MM.1S (cell line): ENCODE results near the gene TRMU.

ENCODE experiments used
- DNase-seq: peaks from one replicate; pipeline ENCODE4 v3.0.0-alpha.2; 2015
- H2AFZ ChIP-seq: fragments of 300-600 bp; sonication (generic); 2 replicates; pipeline ENCODE4 v1.6.0; 2016; ENCODE audit warnings: antibody characterized with exemption, low read length
- H3F3A ChIP-seq: fragments of 300-600 bp; sonication (generic); 2 replicates; pipeline ENCODE4 v1.6.1; 2016; ENCODE audit warnings: mild to moderate bottlenecking, antibody characterized with exemption, low read length, moderate library complexity, mixed read lengths; ENCODE audit not compliant: insufficient read depth
- H3K27ac ChIP-seq: fragments of 300-600 bp; sonication (generic); 2 replicates; pipeline ENCODE4 v1.5.1; 2016; ENCODE audit warnings: mild to moderate bottlenecking, low read length
- H3K27me3 ChIP-seq: fragments of 300-600 bp; sonication (generic); replicated peaks from 2 replicates; pipeline ENCODE4 v1.6.0; 2016; ENCODE audit warnings: low read length; ENCODE audit not compliant: insufficient read depth
- H3K36me3 ChIP-seq: fragments of 300-600 bp; sonication (generic); replicated peaks from 2 replicates; pipeline ENCODE4 v1.6.1; 2016; ENCODE audit warnings: mild to moderate bottlenecking, low read length, mixed read lengths; ENCODE audit not compliant: insufficient read depth
- H3K4me1 ChIP-seq: fragments of 300-600 bp; sonication (generic); 2 replicates; pipeline ENCODE4 v1.6.1; 2016; ENCODE audit warnings: low read length, mixed read lengths
- H3K4me2 ChIP-seq: fragments of 300-600 bp; sonication (generic); 2 replicates; pipeline ENCODE4 v1.6.0; 2016; ENCODE audit warnings: low read depth, low read length
- H3K4me3 ChIP-seq: fragments of 300-600 bp; sonication (generic); 2 replicates; pipeline ENCODE4 v1.5.1; 2016; ENCODE audit warnings: low read length, mixed read lengths
- H3K79me2 ChIP-seq: fragments of 300-600 bp; sonication (generic); 2 replicates; pipeline ENCODE4 v1.6.1; 2016; ENCODE audit warnings: mixed run types, low read length, mixed read lengths
- H3K9ac ChIP-seq: fragments of 300-600 bp; sonication (generic); 2 replicates; pipeline ENCODE4 v1.6.1; 2016; ENCODE audit warnings: low read length, mixed read lengths
- H3K9me2 ChIP-seq: fragments of 300-600 bp; sonication (generic); replicated peaks from 2 replicates; pipeline ENCODE4 v1.6.1; 2016; ENCODE audit warnings: mild to moderate bottlenecking, low read length, mixed read lengths; ENCODE audit not compliant: insufficient read depth
- H3K9me3 ChIP-seq: fragments of 300-600 bp; sonication (generic); replicated peaks from 2 replicates; pipeline ENCODE4 v1.6.1; 2016; ENCODE audit warnings: mild to moderate bottlenecking, low read length, mixed read lengths; ENCODE audit not compliant: insufficient read depth
- H4K20me1 ChIP-seq: fragments of 300-600 bp; sonication (generic); 2 replicates; pipeline ENCODE4 v1.6.1; 2016; ENCODE audit warnings: mild to moderate bottlenecking, low read length, moderate library complexity, mixed read lengths; ENCODE audit not compliant: insufficient read depth
- EZH2 ChIP-seq: fragments of 300-600 bp; sonication (generic); optimal IDR thresholded peaks from 2 replicates; pipeline ENCODE3; 2017; ENCODE audit warnings: low read depth, mild to moderate bottlenecking, antibody characterized with exemption, low read length, mixed read lengths
- EZH2phosphoT487 ChIP-seq: fragments of 300-600 bp; sonication (generic); IDR thresholded peaks from 2 replicates; pipeline ENCODE4 v1.6.1; 2018; ENCODE audit warnings: antibody characterized with exemption, low read length
- TF ChIP-seq, protein P1 (sequence below): fragments of 300-600 bp; sonication (generic); IDR thresholded peaks from 2 replicates; pipeline ENCODE4 v1.5.1; 2016; ENCODE audit warnings: antibody characterized with exemption, low read length, mixed read lengths

The TRMU gene

DNA sequence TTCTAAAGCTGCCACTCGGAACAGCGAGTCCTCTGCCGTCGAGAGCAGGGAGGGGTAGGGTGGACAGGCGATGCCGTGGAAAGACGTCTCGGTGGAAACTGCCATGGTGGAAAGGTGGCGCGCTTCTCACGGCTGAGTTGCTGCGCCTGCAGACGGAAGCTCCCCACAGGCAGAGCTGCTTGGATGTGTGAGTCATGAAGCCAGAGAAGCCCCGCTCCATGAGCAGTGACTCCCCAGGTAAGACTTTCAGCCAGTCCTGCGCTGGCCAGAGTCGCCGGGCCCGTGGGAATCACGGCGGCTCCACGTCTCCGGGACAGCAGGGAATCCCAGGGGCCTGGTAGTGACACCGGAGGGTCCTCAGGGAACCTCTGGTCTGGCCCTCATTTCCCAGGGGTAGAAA is 4.0 kb upstream of the TRMU start:
- H3K4me3 ChIP-seq: no peak overlapping the region
- TF ChIP-seq EZH2: no peak
- TF ChIP-seq EZH2phosphoT487: no peak
- TF ChIP-seq, protein P1, sequence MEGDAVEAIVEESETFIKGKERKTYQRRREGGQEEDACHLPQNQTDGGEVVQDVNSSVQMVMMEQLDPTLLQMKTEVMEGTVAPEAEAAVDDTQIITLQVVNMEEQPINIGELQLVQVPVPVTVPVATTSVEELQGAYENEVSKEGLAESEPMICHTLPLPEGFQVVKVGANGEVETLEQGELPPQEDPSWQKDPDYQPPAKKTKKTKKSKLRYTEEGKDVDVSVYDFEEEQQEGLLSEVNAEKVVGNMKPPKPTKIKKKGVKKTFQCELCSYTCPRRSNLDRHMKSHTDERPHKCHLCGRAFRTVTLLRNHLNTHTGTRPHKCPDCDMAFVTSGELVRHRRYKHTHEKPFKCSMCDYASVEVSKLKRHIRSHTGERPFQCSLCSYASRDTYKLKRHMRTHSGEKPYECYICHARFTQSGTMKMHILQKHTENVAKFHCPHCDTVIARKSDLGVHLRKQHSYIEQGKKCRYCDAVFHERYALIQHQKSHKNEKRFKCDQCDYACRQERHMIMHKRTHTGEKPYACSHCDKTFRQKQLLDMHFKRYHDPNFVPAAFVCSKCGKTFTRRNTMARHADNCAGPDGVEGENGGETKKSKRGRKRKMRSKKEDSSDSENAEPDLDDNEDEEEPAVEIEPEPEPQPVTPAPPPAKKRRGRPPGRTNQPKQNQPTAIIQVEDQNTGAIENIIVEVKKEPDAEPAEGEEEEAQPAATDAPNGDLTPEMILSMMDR: no peak
- peaks cover 14% of the 10 kb centered on the region for H3K4me1 ChIP-seq
- H4K20me1 ChIP-seq: no peaks in the 10 kb centered on the region
- H3K9ac ChIP-seq: no peak overlapping the region
- H3K36me3 ChIP-seq: 0 out of 2 replicates have a peak, but pooled peaks cover under 1% of the 10 kb centered on the region
- H3K79me2 ChIP-seq: peaks cover 10% of the 10 kb centered on the region
- H2AFZ ChIP-seq: no peak overlapping the region
- no peaks in the 10 kb centered on the region for H3K9me2 ChIP-seq
- no peaks in the 10 kb centered on the region for H3K9me3 ChIP-seq
- no peak overlapping the region for H3K4me2 ChIP-seq
- no peak overlapping the region for H3K27ac ChIP-seq
- no peak for DNase-seq
- no peaks in the 10 kb centered on the region for H3K27me3 ChIP-seq
- H3F3A ChIP-seq: peaks cover 32% of the 10 kb centered on the region

DNA sequence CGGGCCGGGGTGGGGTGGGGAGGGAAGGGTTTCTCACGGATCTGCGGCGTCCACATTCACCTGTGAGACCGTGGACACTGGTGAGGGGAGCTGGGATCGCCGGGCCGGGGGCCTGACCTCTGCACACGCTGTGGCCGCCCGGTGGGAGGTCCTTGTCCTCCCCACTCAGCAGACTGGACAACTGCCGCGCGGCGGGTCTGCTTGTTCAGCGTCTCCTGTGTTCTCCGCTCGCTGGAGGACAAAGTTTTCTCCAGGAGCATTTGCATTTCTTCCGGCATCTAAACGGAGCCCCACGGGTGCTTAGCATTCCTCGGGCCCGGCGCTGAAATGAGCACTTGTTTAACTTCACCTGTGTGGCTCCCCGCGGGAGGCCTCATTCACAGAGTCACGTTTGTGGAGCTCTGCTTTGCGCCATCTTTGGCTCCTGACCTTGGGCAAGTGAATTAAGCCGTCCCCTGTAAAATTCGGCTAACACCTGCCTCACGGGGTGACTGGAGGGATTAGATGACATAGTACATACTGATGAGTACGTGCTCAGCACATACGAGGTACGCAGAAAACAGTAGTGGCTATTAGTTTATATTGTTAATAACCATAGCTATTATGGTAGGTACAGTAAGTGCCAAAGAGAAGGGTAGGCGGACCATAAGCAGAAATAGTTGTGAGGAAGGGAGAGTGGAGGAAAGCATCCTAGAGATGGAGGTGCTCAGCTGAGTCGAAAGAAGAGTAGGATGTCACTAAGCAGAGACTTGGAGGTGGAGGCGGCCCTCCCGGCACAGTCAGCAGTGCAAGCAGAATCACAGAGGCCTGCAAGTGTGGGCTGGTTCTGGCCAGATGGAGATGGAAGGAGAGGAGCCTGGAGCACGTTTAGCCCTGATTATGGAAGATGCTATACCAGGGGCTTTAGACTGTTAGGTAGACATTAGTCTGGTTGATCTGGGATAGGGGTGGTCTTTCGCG is 885 bp downstream of the TRMU start:
- peak overlapping the region; percentile 97 for H3K4me3 ChIP-seq
- TF ChIP-seq EZH2phosphoT487: no peak
- TF ChIP-seq, protein P1: no peak
- TF ChIP-seq EZH2: no peak
- H3K9ac ChIP-seq: peak overlapping the region; percentile 93
- H3K27me3 ChIP-seq: no peaks in the 10 kb centered on the region
- peaks cover 55% of the 10 kb centered on the region for H3K79me2 ChIP-seq
- H3K4me2 ChIP-seq: peak overlapping the region; percentile 97
- peak overlapping the region; percentile 60; the same call in 1 of the 2 replicates for H3K27ac ChIP-seq
- no peaks in the 10 kb centered on the region for H3K9me3 ChIP-seq
- peaks cover 33% of the 10 kb centered on the region for H3F3A ChIP-seq
- peak; percentile 25 for DNase-seq
- 0 out of 2 replicates have a peak, but pooled peaks cover 7% of the 10 kb centered on the region for H3K36me3 ChIP-seq
- no peaks in the 10 kb centered on the region for H3K9me2 ChIP-seq
- no peaks in the 10 kb centered on the region; the same call in 1 of the 2 replicates for H4K20me1 ChIP-seq
- H2AFZ ChIP-seq: peak overlapping the region; percentile 91
- H3K4me1 ChIP-seq: peaks cover 21% of the 10 kb centered on the region

DNA sequence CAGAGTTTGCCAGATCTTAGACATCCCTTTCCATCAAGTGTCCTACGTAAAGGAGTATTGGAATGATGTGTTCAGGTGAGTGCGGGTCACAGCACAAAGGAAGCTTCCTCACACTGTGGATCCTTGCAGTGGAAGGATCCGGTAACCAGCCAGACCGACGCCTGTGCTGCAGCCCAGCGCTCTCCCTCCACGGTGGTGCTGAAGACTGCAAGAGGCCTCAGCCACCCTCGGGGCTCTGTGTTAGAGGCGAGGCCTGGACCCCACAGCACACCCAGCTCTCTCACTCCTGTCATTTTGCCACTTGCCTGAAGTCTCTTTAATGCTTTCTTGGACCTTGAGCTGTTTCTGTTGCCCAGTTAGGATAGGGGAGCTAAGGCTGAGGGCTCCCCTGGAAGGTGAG is 2.4 kb downstream of the TRMU start:
- Histone ChIP-seq H3K9ac (no peak overlapping the region), H3K4me1 (peaks cover 14% of the 10 kb centered on the region), H3F3A (peaks cover 23% of the 10 kb centered on the region), H3K4me3 (no peak overlapping the region), H2AFZ (no peak overlapping the region), H4K20me1 (no peaks in the 10 kb centered on the region; the same call in 1 of the 2 replicates), H3K9me2 (no peaks in the 10 kb centered on the region), H3K9me3 (no peaks in the 10 kb centered on the region), H3K4me2 (no peak overlapping the region), H3K79me2 (peaks cover 66% of the 10 kb centered on the region), H3K27ac (no peak overlapping the region), H3K36me3 (0 out of 2 replicates have a peak, but pooled peaks cover 7% of the 10 kb centered on the region), H3K27me3 (no peaks in the 10 kb centered on the region)
- TF ChIP-seq EZH2phosphoT487: no peak
- no peak for TF ChIP-seq EZH2
- TF ChIP-seq, protein P1: no peak
- DNase-seq: no peak
